Cardiac fibroblast (primary cell): Measurements from ENCODE around the gene CEP192.

Source experiments
- DNase-seq, 2 donors: peaks; one replicate each; pipeline versions ENCODE4 v3.0.0 to v3.0.0-alpha.2; 2010; ENCODE audit warnings: low read depth in 2 of 2
- H3K4me3 ChIP-seq, 2 donors: replicated peaks in 1 of 2; 1 replicate in 1 of 2; 2 replicates in 1 of 2; pipeline ENCODE4 v1.5.1; 2011; ENCODE audit warnings: low read depth in 2 of 2, low read length in 2 of 2, mild to moderate bottlenecking in 2 of 2, moderate library complexity in 1 of 2
- CTCF ChIP-seq: IDR thresholded peaks from one replicate; pipeline ENCODE4 v1.5.1; 2011; ENCODE audit warnings: low read depth, mild to moderate bottlenecking, low read length, inconsistent platforms

The CEP192 gene

GRCh38 chr18:13026583-13027270, 35.6 kb downstream of the CEP192 start:
- no peak overlapping the region for H3K4me3 ChIP-seq
- DNase-seq, result peak in 1 of 2 donors; percentile 29
- no peak for TF ChIP-seq CTCF

GRCh38 chr18:13028869-13029268, 37.7 kb downstream of the CEP192 start:
- no peak for TF ChIP-seq CTCF
- no peak for DNase-seq
- no peak overlapping the region for H3K4me3 ChIP-seq

GRCh38 chr18:13032173-13032572, 41.0 kb downstream of the CEP192 start:
- H3K4me3 ChIP-seq, result no peak overlapping the region
- TF ChIP-seq CTCF, result no peak
- no peak for DNase-seq

- DNase-seq, result peak in 1 of 2 donors; percentile 22
- H3K4me3 ChIP-seq, result no peak overlapping the region
- no peak for TF ChIP-seq CTCF
Measured at GRCh38 chr18:13035249-13035914, 44.2 kb downstream of the CEP192 start.

GRCh38 chr18:13036622-13037320, 45.6 kb downstream of the CEP192 start:
- H3K4me3 ChIP-seq, result no peak overlapping the region
- no peak for TF ChIP-seq CTCF
- DNase-seq, result peak in 1 of 2 donors; percentile 34

GRCh38 chr18:13039806-13040205, 48.6 kb downstream of the CEP192 start:
- TF ChIP-seq CTCF, result no peak
- no peak for DNase-seq
- H3K4me3 ChIP-seq, result no peak overlapping the region
